GM23248 (cell line): Measurements from ENCODE around the gene PRCP.

Experiments
- EZH2 ChIP-seq: fragments of 200-600 bp; sonication (generic); IDR thresholded peaks from 2 replicates; pipeline ENCODE4 v1.6.1; 2018; ENCODE audit warnings: antibody characterized with exemption, mild to moderate bottlenecking; ENCODE audit not compliant: insufficient read depth, poor library complexity, severe bottlenecking
- EZH2phosphoT487 ChIP-seq: fragments of 200-600 bp; sonication (generic); IDR thresholded peaks from 2 replicates; pipeline ENCODE4 v1.6.1; 2018; ENCODE audit warnings: antibody characterized with exemption, moderate library complexity, mild to moderate bottlenecking, low read depth; ENCODE audit not compliant: insufficient read depth

DNA sequence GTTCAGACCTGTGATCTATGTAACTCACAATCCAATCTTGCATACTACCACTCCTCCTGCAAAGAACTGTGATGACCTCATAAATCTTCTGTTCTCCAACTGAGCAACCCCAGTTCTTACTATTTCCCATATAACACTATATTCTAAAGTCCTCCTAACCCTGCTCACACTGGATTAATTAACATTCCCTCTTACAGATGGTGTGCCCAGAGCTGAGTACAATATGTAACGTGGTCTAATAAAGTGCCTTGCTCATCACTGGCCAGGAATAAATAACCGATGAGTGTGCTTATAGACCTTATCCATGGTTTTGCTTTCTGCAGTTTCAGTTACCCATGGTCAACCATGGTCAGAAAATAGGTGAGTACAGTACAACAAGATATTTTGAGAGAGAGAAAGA is 28.6 kb downstream of the PRCP start:
- no peak for TF ChIP-seq EZH2
- no peak for TF ChIP-seq EZH2phosphoT487
